IPS-NIHi7 (cell line): ENCODE measurements around the gene ASB9.
"Not testable (repeated sequence)": the region's sequence is repeated elsewhere in the genome, so short reads cannot be mapped to it uniquely, and the experiment has no call there.

Experiments
- DNase-seq: peaks from one replicate; pipeline ENCODE4 v3.0.0; 2012; ENCODE audit warnings: mixed read lengths; ENCODE audit errors: extremely low spot score

Gene ASB9

GRCh38 chrX:15269618-15270521, at the start of gene ASB9:
ASB9 (minus strand) TSS chrX:15270083; CDS start chrX:15269874, 209 bp downstream.
- peak; percentile 57 for DNase-seq

GRCh38 chrX:15319075-15319474, 49.2 kb upstream of the ASB9 start:
- DNase-seq: no peak

DNA sequence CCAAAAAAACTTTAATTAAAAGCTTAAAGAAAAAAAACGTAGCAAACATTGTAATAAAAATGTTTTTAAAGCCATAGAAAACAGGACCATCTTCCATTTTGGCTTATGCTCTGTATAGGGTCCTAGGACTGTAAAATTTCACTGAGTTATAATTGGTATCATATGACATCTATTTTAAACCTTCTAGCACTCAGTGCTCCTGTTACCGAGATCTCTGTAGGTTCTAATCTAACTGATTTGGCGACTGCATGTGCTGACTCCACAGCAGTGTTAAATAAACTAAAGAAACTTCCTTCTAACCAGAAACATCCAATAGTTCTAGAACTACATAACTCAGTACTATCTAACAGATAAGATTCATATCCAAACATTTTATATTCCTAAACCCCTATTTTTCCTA, 45.6 kb upstream of the ASB9 start, which contains the start of gene ASB11:
TSS of gene ASB11 (minus strand) at position 132 of the 400 bp plus-strand sequence. CDS start at position 97, 35 bp downstream.
- DNase-seq: no peak

DNA sequence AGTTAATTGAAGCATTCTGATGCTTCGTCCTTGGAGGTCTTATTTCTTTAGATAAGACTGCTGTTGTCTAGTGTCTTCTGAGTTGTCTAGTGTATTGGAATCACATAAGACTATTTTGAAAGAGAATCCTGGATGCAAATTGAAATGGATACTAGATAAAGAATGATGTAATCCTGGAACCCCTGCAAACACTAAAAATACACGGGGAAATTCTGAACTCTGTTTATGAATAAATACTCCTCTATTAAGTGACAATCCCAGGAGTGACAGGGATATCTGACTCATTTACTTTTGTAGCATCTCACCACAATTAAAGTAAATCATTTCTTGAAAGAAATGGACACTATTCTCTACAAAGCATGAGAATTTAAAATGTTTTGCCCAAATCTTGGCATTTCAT, 44.6 kb upstream of the ASB9 start:
- DNase-seq: no peak

DNA sequence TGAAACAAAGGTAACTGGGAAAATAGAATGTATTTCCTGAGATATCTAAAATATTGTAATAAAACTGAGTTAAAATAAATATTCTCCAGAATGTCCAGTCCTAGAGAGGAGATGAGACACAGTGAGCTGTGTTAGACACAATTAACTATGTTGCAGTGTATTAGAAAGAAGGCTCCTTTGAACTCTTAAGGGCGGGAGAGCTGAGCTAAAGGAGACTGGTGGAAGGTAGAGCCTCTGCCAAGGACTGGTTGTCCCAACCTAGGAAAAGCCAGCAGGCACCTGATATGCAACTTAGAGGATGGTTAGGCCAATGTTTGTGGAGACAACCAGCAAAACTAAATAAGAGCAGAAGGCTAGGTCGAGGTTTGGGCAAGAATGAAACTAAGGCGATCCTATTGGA, 41.2 kb upstream of the ASB9 start:
- DNase-seq: no peak

- no peak for DNase-seq
Measured at GRCh38 chrX:15310117-15310516, 40.2 kb upstream of the ASB9 start.

DNA sequence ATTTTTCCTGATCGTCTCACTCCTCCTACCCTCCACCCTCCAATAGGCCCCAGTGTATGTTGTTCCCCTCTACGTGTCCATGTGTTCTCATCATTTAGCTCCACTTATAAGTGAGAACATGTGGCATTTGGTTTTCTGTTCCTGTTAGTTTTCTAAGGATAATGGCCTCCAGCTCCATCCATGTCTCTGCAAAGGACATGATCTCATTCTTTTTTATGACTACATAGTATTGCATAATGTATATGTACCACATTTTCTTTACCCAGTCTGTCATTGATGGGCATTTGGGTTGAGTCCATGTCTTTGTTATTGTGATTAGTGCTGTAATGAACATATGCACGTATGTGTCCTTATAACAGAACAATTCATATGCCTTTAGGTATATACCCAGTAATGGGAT, 36.0 kb upstream of the ASB9 start:
- DNase-seq: not testable (repeated sequence)

- no peak for DNase-seq
Measured at GRCh38 chrX:15301924-15302323, 32.0 kb upstream of the ASB9 start.

GRCh38 chrX:15299941-15300851, 30.3 kb upstream of the ASB9 start:
- DNase-seq: peak; percentile 28

GRCh38 chrX:15298780-15299179, 28.9 kb upstream of the ASB9 start:
- DNase-seq: no peak

- DNase-seq: no peak
Measured at GRCh38 chrX:15298201-15298600, 28.3 kb upstream of the ASB9 start.

DNA sequence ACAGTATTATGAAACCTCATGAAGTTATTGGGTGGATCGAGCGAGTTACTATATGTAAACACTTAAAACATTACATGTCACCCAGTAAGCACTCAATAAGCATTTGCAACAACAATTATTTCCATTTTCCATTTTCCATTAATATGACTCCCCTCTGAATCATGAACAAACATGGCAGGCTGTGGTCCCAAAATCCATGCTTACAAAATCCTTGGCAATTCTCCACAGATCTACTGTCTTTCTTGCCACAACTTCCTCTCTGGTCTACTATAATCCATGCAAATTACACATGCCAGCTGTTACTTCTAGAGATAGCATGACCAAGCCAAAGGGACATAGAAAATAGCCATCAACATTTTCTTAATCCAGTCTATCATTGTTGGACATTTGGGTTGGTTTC, 23.6 kb upstream of the ASB9 start:
- DNase-seq: no peak

- DNase-seq: no peak
Measured at GRCh38 chrX:15292861-15293260, 23.0 kb upstream of the ASB9 start.

- no peak for DNase-seq
Measured at GRCh38 chrX:15277604-15278003, 7.7 kb upstream of the ASB9 start.

DNA sequence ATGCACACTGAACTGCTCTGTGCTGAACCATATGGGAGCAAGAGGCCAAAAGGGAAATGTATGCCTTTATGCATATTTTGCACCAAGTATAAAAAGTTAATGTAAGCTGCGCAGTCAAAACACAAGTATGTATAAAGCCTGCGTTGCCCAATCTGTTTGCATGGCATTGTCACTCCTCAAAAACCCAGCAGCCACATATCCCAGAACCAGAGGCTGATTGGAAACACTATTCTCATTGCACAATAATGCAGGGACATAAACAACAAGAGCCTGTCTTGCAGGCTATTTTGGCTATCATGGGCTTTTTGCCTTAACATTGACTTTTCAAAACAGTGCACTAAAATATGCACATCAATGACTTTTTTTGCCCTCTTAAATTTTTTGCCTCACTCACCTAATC, 5.1 kb upstream of the ASB9 start:
- DNase-seq: no peak

- not testable (repeated sequence) for DNase-seq
Measured at GRCh38 chrX:15273275-15273674, 3.4 kb upstream of the ASB9 start.

DNA sequence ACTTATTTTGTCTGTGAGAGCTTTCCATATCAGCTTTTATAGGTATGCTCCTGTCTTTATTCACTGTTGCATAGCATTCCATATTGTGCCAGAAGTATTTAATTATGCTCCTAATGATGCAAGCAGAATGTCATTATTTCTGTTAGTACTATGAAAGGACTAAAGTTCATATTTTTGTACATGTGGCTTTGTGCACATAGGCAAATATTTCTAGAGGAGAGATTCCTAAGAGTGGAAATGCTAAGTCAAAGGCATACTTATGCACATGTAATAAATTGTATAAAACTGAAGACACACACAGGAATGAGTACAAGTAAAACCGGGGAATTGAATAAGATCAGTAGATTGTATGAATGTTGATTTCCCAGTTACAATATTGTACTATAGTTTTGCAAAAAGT, 1.9 kb upstream of the ASB9 start:
- DNase-seq: no peak

- DNase-seq: no peak
Measured at GRCh38 chrX:15269120-15269519, 763 bp downstream of the ASB9 start.

GRCh38 chrX:15254852-15255251, 15.0 kb downstream of the ASB9 start:
- DNase-seq: no peak

DNA sequence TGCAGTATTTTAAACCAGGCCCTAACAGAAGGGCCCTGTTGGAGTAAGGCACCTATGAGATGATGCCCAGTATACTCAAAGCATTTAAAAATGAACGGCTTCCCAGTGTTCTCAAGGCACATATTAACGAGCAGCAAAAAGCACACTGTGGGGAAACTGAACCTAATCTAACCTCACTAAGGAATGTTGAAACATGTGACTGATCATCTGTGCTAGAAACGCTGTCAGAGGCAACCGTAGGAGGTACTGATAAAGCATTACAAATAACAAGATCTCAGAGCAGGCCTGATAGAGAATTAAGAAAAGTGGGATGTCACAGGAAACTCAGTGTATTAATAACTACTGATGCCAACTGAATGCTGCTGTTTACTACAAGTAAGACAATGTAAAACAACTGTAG, 24.0 kb downstream of the ASB9 start:
- DNase-seq: no peak

DNA sequence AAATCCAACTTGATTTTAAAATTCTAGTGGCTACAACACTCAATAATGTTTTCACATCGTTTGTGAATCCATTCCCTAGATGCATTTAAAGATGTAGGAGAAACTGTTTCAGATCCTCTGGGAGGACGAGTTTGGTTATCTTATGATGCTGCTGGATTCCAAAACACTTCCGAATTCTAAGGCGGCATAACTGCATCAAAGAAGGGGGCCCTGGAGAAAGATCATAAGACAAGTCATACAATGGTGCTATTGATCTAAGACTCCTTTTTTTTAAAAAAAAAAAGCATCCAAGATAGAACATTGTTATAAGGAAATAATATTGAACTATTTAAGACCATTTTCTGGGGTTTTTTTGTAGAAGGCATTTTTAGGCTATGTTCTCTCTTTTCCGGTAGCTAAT, 25.5 kb downstream of the ASB9 start:
- no peak for DNase-seq

DNA sequence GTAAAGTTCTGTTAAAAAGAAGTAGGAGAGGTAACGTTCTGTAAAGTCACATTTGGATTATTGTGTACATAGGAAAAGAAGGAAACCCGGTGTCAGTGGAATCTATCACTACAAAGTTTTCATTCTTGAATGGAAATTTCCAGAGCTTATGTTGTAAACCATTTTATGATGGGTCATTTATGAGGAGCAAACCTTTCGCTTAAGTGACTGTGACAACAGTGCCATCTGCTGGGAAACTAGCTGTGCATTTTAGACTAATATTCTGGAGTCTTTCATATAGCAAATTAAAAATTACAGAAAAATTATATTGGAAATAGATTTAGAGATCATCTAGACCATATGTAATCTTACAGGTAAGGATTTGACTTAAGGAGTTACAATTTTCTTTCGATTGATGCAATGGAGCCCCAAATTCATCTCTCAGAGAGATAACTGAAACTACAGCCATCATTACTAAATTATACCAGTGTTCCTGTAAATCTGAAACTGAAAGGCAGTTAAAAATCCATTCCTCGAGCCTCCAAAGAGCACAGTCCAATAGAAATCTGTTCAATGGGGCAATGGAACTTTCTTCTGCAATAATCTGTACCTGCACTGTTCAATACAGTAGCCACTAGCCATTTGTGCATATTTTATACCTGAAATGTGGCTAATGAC, 26.9 kb downstream of the ASB9 start:
- DNase-seq: peak; percentile 43
